GM23248 (cell line): ENCODE measurements around the gene CANT1.

Source experiments
- EZH2 ChIP-seq: fragments of 200-600 bp; sonication (generic); IDR thresholded peaks from 2 replicates; pipeline ENCODE4 v1.6.1; 2018; ENCODE audit warnings: antibody characterized with exemption, mild to moderate bottlenecking; ENCODE audit not compliant: insufficient read depth, poor library complexity, severe bottlenecking
- EZH2phosphoT487 ChIP-seq: fragments of 200-600 bp; sonication (generic); IDR thresholded peaks from 2 replicates; pipeline ENCODE4 v1.6.1; 2018; ENCODE audit warnings: antibody characterized with exemption, moderate library complexity, mild to moderate bottlenecking, low read depth; ENCODE audit not compliant: insufficient read depth

- no peak for TF ChIP-seq EZH2phosphoT487
- no peak for TF ChIP-seq EZH2
These were observed 62.1 kb downstream of the CANT1 start for GRCh38 chr17:78947235-78948149.
